ENCODE measurements around the gene SPATA46. TPM values are rescaled to one million over a fixed set of nuclear protein-coding genes. Genes with fewer than 3 reads are reported as not detected.

Gene SPATA46
- total and polyA plus RNA-seq, 2 donors (not counting 1 experiment from before 2014, with no cell fraction given), result not detected

DNA sequence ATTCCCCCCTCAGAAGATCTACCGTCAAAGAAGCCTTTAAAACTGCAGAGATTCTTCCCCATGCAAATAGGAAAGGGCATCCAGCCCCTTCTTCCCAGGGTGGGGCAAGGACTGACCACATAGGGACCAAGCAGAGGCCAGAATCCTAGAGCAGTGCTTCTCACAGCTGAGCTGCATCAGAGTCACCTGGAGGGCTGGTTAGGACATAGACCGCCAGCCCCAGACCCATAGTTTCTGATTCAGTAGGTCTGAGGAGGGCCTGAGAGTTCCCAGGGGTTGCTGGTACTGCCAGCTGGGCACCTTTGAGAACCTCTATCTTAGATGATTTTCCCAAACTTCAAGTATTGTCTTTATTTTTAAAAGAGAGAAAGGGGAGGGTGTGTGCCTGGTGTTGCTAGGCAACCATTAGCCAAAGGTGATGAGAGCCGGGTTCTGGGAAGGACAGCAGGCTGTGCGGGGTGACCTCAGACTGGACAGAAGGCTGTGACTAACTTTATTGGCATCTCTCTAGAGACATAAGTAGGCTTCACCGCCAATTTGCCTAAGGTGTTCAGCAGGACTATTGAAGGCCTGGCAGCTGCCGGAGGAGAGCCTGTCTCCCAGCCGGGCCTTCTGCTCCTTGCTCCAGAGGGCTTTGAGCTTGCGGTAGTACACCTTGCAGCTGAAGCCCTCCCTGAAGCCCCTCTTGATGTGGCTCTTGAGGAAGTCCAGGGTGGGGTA, 3.0 kb downstream of the SPATA46 start:
- DNase-seq (no peak), ATAC-seq (ENCODE audit: low read depth) (no peak)
- Mint-ChIP-seq H3K9me3 (ENCODE audit: insufficient read depth) (no peaks in the 10 kb centered on the region), H3K27me3 (peaks cover 3% of the 10 kb centered on the region), H3K27ac (no peak overlapping the region), H3K4me1 (no peaks in the 10 kb centered on the region), H3K4me3 (no peak overlapping the region)
- H4K20me1 ChIP-seq (ENCODE audit: control insufficient read depth, insufficient read depth, low read length, poor library complexity, severe bottlenecking), result no peaks in the 10 kb centered on the region
- intact Hi-C loops (cut with micrococcal nuclease), result no loop called here
- WGBS (ENCODE audit: insufficient coverage), result 98% methylated on average over 8 of the region's 8 CpGs
- H3K9ac ChIP-seq (ENCODE audit: low read length), result no peak overlapping the region
- no peaks in the 10 kb centered on the region for H3K79me2 ChIP-seq (ENCODE audit: control insufficient read depth, insufficient read depth, low read length)
- H3K4me2 ChIP-seq (replicated peaks; ENCODE audit: low read depth, low read length, poor library complexity, severe bottlenecking), result no peak overlapping the region
- no peaks in the 10 kb centered on the region for H3K27me3 ChIP-seq (replicated peaks in 1 of 4; ENCODE audit: control extremely low read depth in 1 of 4, control insufficient read depth in 3 of 4, insufficient read depth in 4 of 4, low read length in 3 of 4)
- H3K4me3 ChIP-seq (ENCODE audit: control extremely low read depth in 1 of 5, extremely low read depth in 1 of 5, insufficient read depth in 1 of 5, low read depth in 2 of 5, low read length in 4 of 5), result no peak overlapping the region
- H3K4me1 ChIP-seq (ENCODE audit: control insufficient read depth in 2 of 2, insufficient read depth in 2 of 2, low read length in 2 of 2), result no peaks in the 10 kb centered on the region
- no peak overlapping the region for H3K27ac ChIP-seq (ENCODE audit: low read length in 2 of 2)
- TF ChIP-seq EZH2 (IDR thresholded peaks at IDR 0.05; ENCODE audit: borderline replicate concordance, insufficient read depth, low read depth, low read length, poor library complexity, severe bottlenecking), result no peak
- TF ChIP-seq, protein P1, sequence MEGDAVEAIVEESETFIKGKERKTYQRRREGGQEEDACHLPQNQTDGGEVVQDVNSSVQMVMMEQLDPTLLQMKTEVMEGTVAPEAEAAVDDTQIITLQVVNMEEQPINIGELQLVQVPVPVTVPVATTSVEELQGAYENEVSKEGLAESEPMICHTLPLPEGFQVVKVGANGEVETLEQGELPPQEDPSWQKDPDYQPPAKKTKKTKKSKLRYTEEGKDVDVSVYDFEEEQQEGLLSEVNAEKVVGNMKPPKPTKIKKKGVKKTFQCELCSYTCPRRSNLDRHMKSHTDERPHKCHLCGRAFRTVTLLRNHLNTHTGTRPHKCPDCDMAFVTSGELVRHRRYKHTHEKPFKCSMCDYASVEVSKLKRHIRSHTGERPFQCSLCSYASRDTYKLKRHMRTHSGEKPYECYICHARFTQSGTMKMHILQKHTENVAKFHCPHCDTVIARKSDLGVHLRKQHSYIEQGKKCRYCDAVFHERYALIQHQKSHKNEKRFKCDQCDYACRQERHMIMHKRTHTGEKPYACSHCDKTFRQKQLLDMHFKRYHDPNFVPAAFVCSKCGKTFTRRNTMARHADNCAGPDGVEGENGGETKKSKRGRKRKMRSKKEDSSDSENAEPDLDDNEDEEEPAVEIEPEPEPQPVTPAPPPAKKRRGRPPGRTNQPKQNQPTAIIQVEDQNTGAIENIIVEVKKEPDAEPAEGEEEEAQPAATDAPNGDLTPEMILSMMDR (IDR thresholded peaks at IDR 0.05), result no peak
- POLR2A ChIA-PET, result no interaction called here
- no peaks in the 10 kb centered on the region for H3K36me3 ChIP-seq (replicated peaks in 1 of 2; ENCODE audit: control extremely low read depth in 1 of 2, control insufficient read depth in 1 of 2, extremely low read depth in 1 of 2, insufficient read depth in 2 of 2, low read length in 1 of 2)
- no peak overlapping the region for H2AFZ ChIP-seq (ENCODE audit: insufficient read depth, low read depth, low read length, poor library complexity, severe bottlenecking)
- H3K9me3 ChIP-seq (ENCODE audit: control extremely low read depth in 1 of 3, control insufficient read depth in 2 of 3, insufficient read depth in 1 of 3, low read length in 2 of 3), result no peaks in the 10 kb centered on the region
- CTCF ChIA-PET, result no interaction called here

DNA sequence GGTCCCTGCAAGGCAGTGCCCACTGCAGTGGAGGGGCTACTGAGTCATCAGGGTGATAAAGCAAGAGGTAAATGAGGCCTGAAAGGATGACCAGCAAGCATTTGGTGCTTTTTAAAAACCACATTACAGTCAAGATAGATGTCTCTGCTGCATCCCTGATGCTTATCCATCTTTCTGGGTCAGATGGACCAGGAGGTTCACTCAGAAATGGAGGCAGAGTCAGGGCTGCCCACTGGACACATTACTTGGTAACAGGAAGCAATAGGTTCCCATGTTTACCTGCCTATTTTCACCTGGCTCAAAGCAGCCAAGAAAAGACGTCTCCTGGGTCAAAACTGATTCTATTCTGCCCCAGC, 3.6 kb downstream of the SPATA46 start:
- no peak overlapping the region for H3K9ac ChIP-seq (ENCODE audit: low read length)
- no peak overlapping the region for H3K4me3 ChIP-seq (ENCODE audit: control extremely low read depth in 1 of 5, extremely low read depth in 1 of 5, insufficient read depth in 1 of 5, low read depth in 2 of 5, low read length in 4 of 5)
- no peaks in the 10 kb centered on the region for H3K4me1 ChIP-seq (ENCODE audit: control insufficient read depth in 2 of 2, insufficient read depth in 2 of 2, low read length in 2 of 2)
- POLR2A ChIA-PET, result no interaction called here
- no peaks in the 10 kb centered on the region for H4K20me1 ChIP-seq (ENCODE audit: control insufficient read depth, insufficient read depth, low read length, poor library complexity, severe bottlenecking)
- Mint-ChIP-seq H3K4me3 (no peak overlapping the region), H3K9me3 (ENCODE audit: insufficient read depth) (no peaks in the 10 kb centered on the region), H3K27me3 (peaks cover 3% of the 10 kb centered on the region), H3K4me1 (no peaks in the 10 kb centered on the region), H3K27ac (no peak overlapping the region)
- WGBS (ENCODE audit: insufficient coverage), result 83% methylated on average over 1 of the region's 1 CpG
- H3K27me3 ChIP-seq (replicated peaks in 1 of 4; ENCODE audit: control extremely low read depth in 1 of 4, control insufficient read depth in 3 of 4, insufficient read depth in 4 of 4, low read length in 3 of 4), result no peaks in the 10 kb centered on the region
- TF ChIP-seq, protein P1 (IDR thresholded peaks at IDR 0.05), result no peak
- no peak for TF ChIP-seq EZH2 (IDR thresholded peaks at IDR 0.05; ENCODE audit: borderline replicate concordance, insufficient read depth, low read depth, low read length, poor library complexity, severe bottlenecking)
- intact Hi-C loops (cut with micrococcal nuclease), result no loop called here
- ATAC-seq (ENCODE audit: low read depth) (no peak), DNase-seq (no peak)
- H3K4me2 ChIP-seq (replicated peaks; ENCODE audit: low read depth, low read length, poor library complexity, severe bottlenecking), result no peak overlapping the region
- no peaks in the 10 kb centered on the region for H3K36me3 ChIP-seq (replicated peaks in 1 of 2; ENCODE audit: control extremely low read depth in 1 of 2, control insufficient read depth in 1 of 2, extremely low read depth in 1 of 2, insufficient read depth in 2 of 2, low read length in 1 of 2)
- CTCF ChIA-PET, result no interaction called here
- no peak overlapping the region for H3K27ac ChIP-seq (ENCODE audit: low read length in 2 of 2)
- no peak overlapping the region for H2AFZ ChIP-seq (ENCODE audit: insufficient read depth, low read depth, low read length, poor library complexity, severe bottlenecking)
- no peaks in the 10 kb centered on the region for H3K79me2 ChIP-seq (ENCODE audit: control insufficient read depth, insufficient read depth, low read length)
- no peaks in the 10 kb centered on the region for H3K9me3 ChIP-seq (ENCODE audit: control extremely low read depth in 1 of 3, control insufficient read depth in 2 of 3, insufficient read depth in 1 of 3, low read length in 2 of 3)

All from B cell (primary cell).